Endothelial cell of umbilical vein (primary cell): ENCODE results near the gene GABBR2. TPM values are rescaled to one million over a fixed set of nuclear protein-coding genes. Genes with fewer than 3 reads are reported as not detected.
A peak's percentile ranks its signal among the peaks of the same experiment; 100 is the strongest.

Source experiments
- BruUV-seq: library from RNA; stranded (reverse); fragments of 400-500 nt; replicated peaks from 2 replicates; lab custom pipeline; 2021; lab: Mats Ljungman, UMichigan
- CTCF ChIA-PET: fragments of 300-600, 350-600 bp; sonication (Branson Sonifier 250); formaldehyde crosslinking; loops from one replicate; lab custom pipeline; 2021; ENCODE audit warnings: antibody characterized with exemption, inconsistent platforms; lab: Charles Lee
- POLR2A ChIA-PET: fragments of 300-600, 350-600 bp; sonication (Branson Sonifier 250); formaldehyde crosslinking; loops from one replicate; lab custom pipeline; 2021; ENCODE audit warnings: antibody characterized with exemption, inconsistent platforms; lab: Charles Lee
- DNase-seq: peaks from one replicate; pipeline ENCODE4 v3.0.0-alpha.2; 2011; ENCODE audit warnings: low read depth, low spot score
- FAIRE-seq: peaks from 2 replicates; lab custom pipeline; 2011; peaks lifted over from hg19 to GRCh38; lab: Jason Lieb, UNC
- H2AFZ ChIP-seq: 2 replicates; pipeline ENCODE4 v1.6.0; 2012; ENCODE audit warnings: low read depth, low read length, control low read depth, inconsistent platforms
- H3K27ac ChIP-seq: 2 replicates; pipeline ENCODE4 v1.5.1; 2011; ENCODE audit warnings: low read depth, mild to moderate bottlenecking, control low read depth, low read length, moderate library complexity; ENCODE audit not compliant: insufficient read depth
- H3K27me3 ChIP-seq, 2 experiments: 2 replicates each; pipeline versions ENCODE4 v1.6.0 to v1.6.1; 2011; ENCODE audit warnings: low read length in 2 of 2, mixed read lengths in 1 of 2; ENCODE audit not compliant: control insufficient read depth in 2 of 2, insufficient read depth in 2 of 2
- H3K36me3 ChIP-seq, 2 experiments: 2 replicates in 1 of 2; 3 replicates in 1 of 2; pipeline ENCODE4 v1.5.1; 2011; ENCODE audit warnings: low read length in 2 of 2, mild to moderate bottlenecking in 1 of 2, moderate library complexity in 1 of 2; ENCODE audit not compliant: control insufficient read depth in 2 of 2, insufficient read depth in 2 of 2; ENCODE audit errors: extremely low read depth in 1 of 2
- H3K4me1 ChIP-seq: 3 replicates; pipeline ENCODE4 v1.5.1; 2011; ENCODE audit warnings: mild to moderate bottlenecking, low read length; ENCODE audit not compliant: control insufficient read depth, insufficient read depth; ENCODE audit errors: extremely low read depth
- H3K4me2 ChIP-seq: 2 replicates; pipeline ENCODE4 v1.6.1; 2011; ENCODE audit warnings: low read length, control low read depth, mixed read lengths; ENCODE audit not compliant: insufficient read depth
- H3K4me3 ChIP-seq, 3 experiments: fragments of 200-600 bp in 1 of 3; sonication (generic), shearing (Covaris generic) in 1 of 3; replicated peaks in 1 of 3; 2 replicates each; pipeline ENCODE4 v1.5.1; 2011 to 2016; ENCODE audit warnings: control low read depth in 3 of 3, low read length in 3 of 3, mild to moderate bottlenecking in 2 of 3, inconsistent platforms in 1 of 3, low read depth in 1 of 3, moderate library complexity in 1 of 3; ENCODE audit not compliant: insufficient read depth in 1 of 3
- H3K79me2 ChIP-seq: 2 replicates; pipeline ENCODE4 v1.6.0; 2012; ENCODE audit warnings: low read length, inconsistent platforms; ENCODE audit not compliant: control insufficient read depth, insufficient read depth
- H3K9ac ChIP-seq: replicated peaks from 2 replicates; pipeline ENCODE3; 2011; ENCODE audit warnings: low read length, control low read depth; ENCODE audit not compliant: insufficient read depth; ENCODE audit errors: extremely low read depth
- H3K9me1 ChIP-seq: replicated peaks from 3 replicates; pipeline ENCODE4 v1.6.0; 2011; ENCODE audit warnings: mild to moderate bottlenecking, low read length; ENCODE audit not compliant: control insufficient read depth, insufficient read depth; ENCODE audit errors: extremely low read depth
- H3K9me3 ChIP-seq: replicated peaks from 2 replicates; pipeline ENCODE4 v1.5.1; 2012; ENCODE audit warnings: low read length, inconsistent platforms; ENCODE audit not compliant: control insufficient read depth, insufficient read depth
- H4K20me1 ChIP-seq: replicated peaks from 2 replicates; pipeline ENCODE3; 2011; ENCODE audit warnings: mild to moderate bottlenecking, low read length; ENCODE audit not compliant: control insufficient read depth, insufficient read depth; ENCODE audit errors: extremely low read depth
- FOS ChIP-seq: IDR thresholded peaks from 2 replicates; pipeline ENCODE4 v1.6.1; 2011; ENCODE audit warnings: mild to moderate bottlenecking, low read length, moderate library complexity, borderline replicate concordance; ENCODE audit not compliant: insufficient read depth
- JUN ChIP-seq: IDR thresholded peaks from 2 replicates; pipeline ENCODE4 v1.6.1; 2011; ENCODE audit warnings: borderline replicate concordance, low read depth; ENCODE audit not compliant: insufficient read length, insufficient read depth
- MAX ChIP-seq: IDR thresholded peaks from 2 replicates; pipeline ENCODE4 v1.6.1; 2011; ENCODE audit not compliant: insufficient read depth, insufficient read length
- MYC ChIP-seq: IDR thresholded peaks from one replicate; pipeline ENCODE4 v1.6.1; 2011; ENCODE audit warnings: mild to moderate bottlenecking, low read depth, low read length
- POLR2A ChIP-seq: IDR thresholded peaks from 2 replicates; pipeline ENCODE4 v1.6.1; 2012; ENCODE audit warnings: low read depth, mild to moderate bottlenecking, control low read depth, low read length
- POLR2AphosphoS5 ChIP-seq: IDR thresholded peaks from 2 replicates; pipeline ENCODE4 v1.6.1; 2012; ENCODE audit warnings: low read depth, mild to moderate bottlenecking, control low read depth, low read length, moderate library complexity; ENCODE audit not compliant: insufficient read depth
- dilution Hi-C: fragments of 300-500 bp; cut with MboI; formaldehyde crosslinking; loops from one replicate; pipeline ENCODE4 v1.15.0; 2019; ENCODE audit warnings: low sequenced_read_pairs; ENCODE audit not compliant: extremely low pct_ligation_motif_present
- intact Hi-C: fragments of 100-400 bp; cut with micrococcal nuclease; formaldehyde crosslinking; loops from one replicate; pipeline ENCODE4 v1.10.0; 2022
- polyA plus RNA-seq, 4 experiments: library from polyadenylated mRNA; depleted of rRNA in 3 of 4; stranded (reverse) in 3 of 4; unstranded in 1 of 4; fragments of >200 nt; gene quantifications; 2 replicates each; pipeline versions ENCODE4 v1.2.1 to v1.2.3, GENCODE V29; 2011 to 2012; ENCODE audit warnings: missing spikeins in 1 of 4
- total RNA-seq: library from RNA; stranded (reverse); gene quantifications from 2 replicates; pipeline ENCODE4 v1.2.3, GENCODE V29; 2021

The GABBR2 gene
- total and polyA plus RNA-seq, 2 donors (not counting 3 experiments of a cell fraction or from before 2014, with no cell fraction given), result 1.1 to 9.2 TPM

GRCh38 chr9:98323831-98324135 is 385.0 kb downstream of the GABBR2 start:
- no peaks in the 10 kb centered on the region for H4K20me1 ChIP-seq
- no peaks in the 10 kb centered on the region for H3K9me1 ChIP-seq
- no TSS peak for BruUV-seq
- H3K79me2 ChIP-seq, result no peaks in the 10 kb centered on the region
- no peaks in the 10 kb centered on the region for H3K36me3 ChIP-seq
- ChIA-PET CTCF (interaction anchor here (1.0 to 1.7 kb wide), 7 partner anchors 9 to 455 kb away, joined by 3 to 10 read pairs (median 4); no protein-coding TSS in a partner anchor), POLR2A (no interaction called here)
- DNase-seq (no peak), FAIRE-seq (no peak)
- dilution Hi-C loops (no loop called here), intact Hi-C loops (loop anchor here (1.0 to 2.0 kb wide), 2 partner anchors 9 to 33 kb away; no protein-coding TSS in a partner anchor)
- peak overlapping the region; percentile 37 for H3K9ac ChIP-seq
- no peaks in the 10 kb centered on the region for H3K27me3 ChIP-seq
- H3K27ac ChIP-seq, result peak overlapping the region; percentile 84
- H3K4me2 ChIP-seq, result no peak overlapping the region
- H2AFZ ChIP-seq, result peak overlapping the region; percentile 13
- H3K4me1 ChIP-seq, result peaks cover 26% of the 10 kb centered on the region
- no peak overlapping the region for H3K4me3 ChIP-seq
- no peaks in the 10 kb centered on the region for H3K9me3 ChIP-seq
- TF ChIP-seq FOS (no peak), POLR2A (no peak)

GRCh38 chr9:98323051-98323830 is 385.5 kb downstream of the GABBR2 start:
- Histone ChIP-seq H3K4me1 (peaks cover 22% of the 10 kb centered on the region), H3K27ac (peak overlapping the region; percentile 84), H3K36me3 (no peaks in the 10 kb centered on the region), H3K9me3 (no peaks in the 10 kb centered on the region), H4K20me1 (no peaks in the 10 kb centered on the region), H3K4me3 (no peak overlapping the region), H3K79me2 (no peaks in the 10 kb centered on the region), H3K27me3 (no peaks in the 10 kb centered on the region), H3K4me2 (no peak overlapping the region), H2AFZ (no peak overlapping the region), H3K9me1 (no peaks in the 10 kb centered on the region), H3K9ac (no peak overlapping the region)
- TF ChIP-seq MYC, result no peak
- TF ChIP-seq POLR2A, result no peak
- TF ChIP-seq MAX, result no peak
- TF ChIP-seq JUN, result no peak
- TF ChIP-seq POLR2AphosphoS5, result no peak
- DNase-seq (no peak), FAIRE-seq (no peak)
- dilution Hi-C loops, result no loop called here
- intact Hi-C loops, result no loop called here
- CTCF ChIA-PET, result interaction anchor here (1.0 to 1.7 kb wide), 7 partner anchors 8 to 456 kb away, joined by 3 to 10 read pairs (median 4); no protein-coding TSS in a partner anchor
- no TSS peak for BruUV-seq
- POLR2A ChIA-PET, result no interaction called here
